ENCODE measurements around the gene ZNF773. TPM values are rescaled to one million over a fixed set of nuclear protein-coding genes. Genes with fewer than 3 reads are reported as not detected.
"Not testable (repeated sequence)": the region's sequence is repeated elsewhere in the genome, so short reads cannot be mapped to it uniquely, and the experiment has no call there.

The ZNF773 gene
- total and polyA plus RNA-seq, 3 experiments from 2014 or later = 7.6 to 14.5 (median 8.1) TPM

DNA sequence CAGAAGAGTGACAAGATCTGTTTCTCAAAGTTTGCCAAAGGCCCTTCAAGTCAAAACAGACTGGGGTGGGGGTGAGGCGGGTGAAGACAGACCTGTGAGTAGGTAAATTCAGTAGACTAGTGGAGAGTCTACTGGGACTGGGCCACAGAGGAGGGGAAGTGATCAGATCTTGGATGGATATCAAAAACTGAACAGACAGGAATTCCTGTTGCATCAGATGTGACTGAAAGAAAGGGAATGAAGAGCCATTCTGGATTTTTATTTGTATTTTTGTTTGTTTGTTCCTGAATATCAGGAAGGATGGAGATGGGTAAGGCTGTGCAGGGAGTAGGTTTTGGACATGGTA is 11.5 kb upstream of the ZNF773 start:
- Mint-ChIP-seq H3K36me3 (peaks cover 26 to 63% (median 46%) of the 10 kb centered on the region in 3 donors), H3K4me3 (peak overlapping the region; percentile 46 to 92 (median 73)), H3K9me3 (peaks cover 15 to 44% (median 30%) of the 10 kb centered on the region in 5 donors), H3K27me3 (peaks cover 7 to 13% of the 10 kb centered on the region in 2 donors), H3K4me1 (peaks cover 20 to 23% (median 22%) of the 10 kb centered on the region in 3 donors), H3K27ac (peak overlapping the region in 6 of 8 donors; percentile 6 to 81 (median 56))
- H3K27me3 ChIP-seq (ENCODE audit: insufficient read depth, low read length, poor library complexity, severe bottlenecking); POLR2A ChIA-PET; DNase-seq; H3K27ac ChIP-seq (ENCODE audit: low read depth, low read length); H3K9me3 ChIP-seq (ENCODE audit: low read length); H3K4me1 ChIP-seq (ENCODE audit: insufficient read depth, low read length); CTCF ChIA-PET: not testable (repeated sequence)
- peak overlapping the region; percentile 4 for H3K4me3 ChIP-seq (ENCODE audit: low read length)
- peaks cover 21% of the 10 kb centered on the region for H3K36me3 ChIP-seq (ENCODE audit: insufficient read depth, low read length)

GRCh38 chr19:57499332-57499679 is 432 bp upstream of the ZNF773 start:
- peak overlapping the region; percentile 51 to 93 (median 73) for H3K4me3 Mint-ChIP-seq
- Histone ChIP-seq H3K36me3 (ENCODE audit: insufficient read depth, low read length) (peaks cover 11% of the 10 kb centered on the region), H3K4me1 (ENCODE audit: insufficient read depth, low read length) (peaks cover 11% of the 10 kb centered on the region), H3K9me3 (ENCODE audit: low read length) (peaks cover 16% of the 10 kb centered on the region)
- H3K27me3 Mint-ChIP-seq; H3K27ac ChIP-seq (ENCODE audit: low read depth, low read length); DNase-seq; CTCF ChIA-PET; H3K27me3 ChIP-seq (ENCODE audit: insufficient read depth, low read length, poor library complexity, severe bottlenecking); H3K4me3 ChIP-seq (ENCODE audit: low read length): not testable (repeated sequence)
- POLR2A ChIA-PET = interaction anchor here (0.7 to 1.0 kb wide), 2 partner anchors 12 to 22 kb away, joined by 3 to 5 read pairs; partner anchors contain the start of genes ZNF419 and ZNF772
- H3K9me3 Mint-ChIP-seq = peaks cover 24 to 80% (median 64%) of the 10 kb centered on the region in 5 donors
- peaks cover 37 to 63% (median 49%) of the 10 kb centered on the region in 3 donors for H3K36me3 Mint-ChIP-seq
- H3K27ac Mint-ChIP-seq = peak overlapping the region; percentile 34 to 97 (median 84)
- peaks cover 29 to 35% (median 34%) of the 10 kb centered on the region in 3 donors for H3K4me1 Mint-ChIP-seq

DNA sequence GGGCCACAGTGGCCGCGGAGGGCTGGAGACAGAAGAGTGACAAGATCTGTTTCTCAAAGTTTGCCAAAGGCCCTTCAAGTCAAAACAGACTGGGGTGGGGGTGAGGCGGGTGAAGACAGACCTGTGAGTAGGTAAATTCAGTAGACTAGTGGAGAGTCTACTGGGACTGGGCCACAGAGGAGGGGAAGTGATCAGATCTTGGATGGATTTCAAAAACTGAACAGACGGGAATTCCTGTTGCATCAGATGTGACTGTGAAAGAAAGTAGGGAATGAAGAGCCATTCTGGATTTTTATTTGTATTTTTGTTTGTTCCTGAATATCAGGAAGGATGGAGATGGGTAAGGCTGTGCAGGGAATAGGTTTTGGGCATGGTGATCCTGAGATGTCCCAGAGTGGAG is 662 bp downstream of the ZNF773 start:
- H3K27ac Mint-ChIP-seq = peak overlapping the region; percentile 46 to 89 (median 84)
- not testable (repeated sequence) for H3K27ac ChIP-seq (ENCODE audit: low read depth, low read length)
- POLR2A ChIA-PET = interaction anchor here (1.0 kb wide), 1 partner anchor 13 kb away, joined by 5 read pairs; the partner anchor contains the start of gene ZNF419

GRCh38 chr19:57506163-57506562 is 6.4 kb downstream of the ZNF773 start:
- H3K4me3 Mint-ChIP-seq = no peak overlapping the region
- no peak overlapping the region for H3K27ac ChIP-seq (ENCODE audit: low read depth, low read length)
- H3K36me3 Mint-ChIP-seq = peaks cover 52 to 87% (median 85%) of the 10 kb centered on the region in 3 donors
- peak overlapping the region in 1 of 8 donors; percentile 78 for H3K27ac Mint-ChIP-seq
- H3K27me3 ChIP-seq (ENCODE audit: insufficient read depth, low read length, poor library complexity, severe bottlenecking) = no peaks in the 10 kb centered on the region
- DNase-seq = no peak
- H3K4me1 Mint-ChIP-seq = peaks cover 14 to 23% (median 18%) of the 10 kb centered on the region in 3 donors
- H3K9me3 Mint-ChIP-seq = peaks cover 35 to 91% (median 78%) of the 10 kb centered on the region in 5 donors
- CTCF ChIA-PET = no interaction called here
- peaks cover 39% of the 10 kb centered on the region for H3K9me3 ChIP-seq (ENCODE audit: low read length)
- H3K36me3 ChIP-seq (ENCODE audit: insufficient read depth, low read length) = peaks cover 38% of the 10 kb centered on the region
- H3K4me1 ChIP-seq (ENCODE audit: insufficient read depth, low read length) = peaks cover 3% of the 10 kb centered on the region
- POLR2A ChIA-PET = no interaction called here
- no peak overlapping the region for H3K4me3 ChIP-seq (ENCODE audit: low read length)
- no peaks in the 10 kb centered on the region for H3K27me3 Mint-ChIP-seq

More for the DNA sequence above, 662 bp downstream of the ZNF773 start:
- H3K27me3 ChIP-seq (ENCODE audit: insufficient read depth, low read length, poor library complexity, severe bottlenecking); DNase-seq; H3K27me3 Mint-ChIP-seq; CTCF ChIA-PET: not testable (repeated sequence)
- H3K9me3 ChIP-seq (ENCODE audit: low read length) = peaks cover 14% of the 10 kb centered on the region
- H3K36me3 Mint-ChIP-seq = peaks cover 36 to 63% (median 50%) of the 10 kb centered on the region in 3 donors
- peak overlapping the region; percentile 40 for H3K4me3 ChIP-seq (ENCODE audit: low read length)
- H3K4me1 ChIP-seq (ENCODE audit: insufficient read depth, low read length) = peaks cover 11% of the 10 kb centered on the region
- peak overlapping the region; percentile 51 to 93 (median 73) for H3K4me3 Mint-ChIP-seq
- peaks cover 15 to 81% (median 60%) of the 10 kb centered on the region in 5 donors for H3K9me3 Mint-ChIP-seq
- H3K36me3 ChIP-seq (ENCODE audit: insufficient read depth, low read length) = peaks cover 18% of the 10 kb centered on the region
- H3K4me1 Mint-ChIP-seq = peaks cover 29 to 36% (median 34%) of the 10 kb centered on the region in 3 donors

- peaks cover 54% of the 10 kb centered on the region for H3K9me3 ChIP-seq (ENCODE audit: low read length)
- H3K27me3 Mint-ChIP-seq = no peaks in the 10 kb centered on the region
- H3K36me3 Mint-ChIP-seq = peaks cover 36 to 84% (median 79%) of the 10 kb centered on the region in 3 donors
- ChIA-PET CTCF (no interaction called here), POLR2A (interaction anchor here (0.6 kb wide), 1 partner anchor 802 kb away, joined by 3 read pairs; no protein-coding TSS in a partner anchor)
- H3K9me3 Mint-ChIP-seq = peaks cover 58 to 92% (median 85%) of the 10 kb centered on the region in 5 donors
- H3K36me3 ChIP-seq (ENCODE audit: insufficient read depth, low read length) = peaks cover 18% of the 10 kb centered on the region
- no peak overlapping the region for H3K4me3 ChIP-seq (ENCODE audit: low read length)
- no peaks in the 10 kb centered on the region for H3K27me3 ChIP-seq (ENCODE audit: insufficient read depth, low read length, poor library complexity, severe bottlenecking)
- no peak for DNase-seq
- H3K4me1 Mint-ChIP-seq = no peaks in the 10 kb centered on the region
- no peak overlapping the region for H3K27ac ChIP-seq (ENCODE audit: low read depth, low read length)
- no peaks in the 10 kb centered on the region for H3K4me1 ChIP-seq (ENCODE audit: insufficient read depth, low read length)
- H3K27ac Mint-ChIP-seq = no peak overlapping the region
- no peak overlapping the region for H3K4me3 Mint-ChIP-seq
Measured at GRCh38 chr19:57511484-57511883, 11.7 kb downstream of the ZNF773 start.

GRCh38 chr19:57512845-57513244 is 13.1 kb downstream of the ZNF773 start:
- no peak overlapping the region for H3K27ac ChIP-seq (ENCODE audit: low read depth, low read length)
- H3K36me3 Mint-ChIP-seq = peaks cover 38 to 82% (median 76%) of the 10 kb centered on the region in 3 donors
- H3K4me3 Mint-ChIP-seq = no peak overlapping the region
- ChIA-PET CTCF (no interaction called here), POLR2A (no interaction called here)
- peaks cover 8% of the 10 kb centered on the region for H3K36me3 ChIP-seq (ENCODE audit: insufficient read depth, low read length)
- no peak overlapping the region for H3K27ac Mint-ChIP-seq
- H3K4me1 Mint-ChIP-seq = no peaks in the 10 kb centered on the region
- H3K27me3 Mint-ChIP-seq = no peaks in the 10 kb centered on the region
- peaks cover 42% of the 10 kb centered on the region for H3K9me3 ChIP-seq (ENCODE audit: low read length)
- H3K4me3 ChIP-seq (ENCODE audit: low read length) = no peak overlapping the region
- no peaks in the 10 kb centered on the region for H3K4me1 ChIP-seq (ENCODE audit: insufficient read depth, low read length)
- no peaks in the 10 kb centered on the region for H3K27me3 ChIP-seq (ENCODE audit: insufficient read depth, low read length, poor library complexity, severe bottlenecking)
- peaks cover 61 to 90% (median 84%) of the 10 kb centered on the region in 5 donors for H3K9me3 Mint-ChIP-seq
- DNase-seq = no peak

GRCh38 chr19:57515255-57515654 is 15.5 kb downstream of the ZNF773 start:
- H3K36me3 Mint-ChIP-seq = peaks cover 27 to 71% (median 57%) of the 10 kb centered on the region in 3 donors
- peaks cover 0 to 1% of the 10 kb centered on the region in 2 donors for H3K27me3 Mint-ChIP-seq
- H3K4me3 ChIP-seq (ENCODE audit: low read length) = no peak overlapping the region
- DNase-seq = no peak
- H3K4me1 ChIP-seq (ENCODE audit: insufficient read depth, low read length) = no peaks in the 10 kb centered on the region
- H3K4me1 Mint-ChIP-seq = no peaks in the 10 kb centered on the region
- H3K4me3 Mint-ChIP-seq = no peak overlapping the region
- ChIA-PET POLR2A (no interaction called here), CTCF (no interaction called here)
- H3K27ac Mint-ChIP-seq = no peak overlapping the region
- peaks cover 35% of the 10 kb centered on the region for H3K9me3 ChIP-seq (ENCODE audit: low read length)
- peaks cover 8% of the 10 kb centered on the region for H3K36me3 ChIP-seq (ENCODE audit: insufficient read depth, low read length)
- no peaks in the 10 kb centered on the region for H3K27me3 ChIP-seq (ENCODE audit: insufficient read depth, low read length, poor library complexity, severe bottlenecking)
- H3K27ac ChIP-seq (ENCODE audit: low read depth, low read length) = no peak overlapping the region
- peaks cover 46 to 87% (median 76%) of the 10 kb centered on the region in 5 donors for H3K9me3 Mint-ChIP-seq

DNA sequence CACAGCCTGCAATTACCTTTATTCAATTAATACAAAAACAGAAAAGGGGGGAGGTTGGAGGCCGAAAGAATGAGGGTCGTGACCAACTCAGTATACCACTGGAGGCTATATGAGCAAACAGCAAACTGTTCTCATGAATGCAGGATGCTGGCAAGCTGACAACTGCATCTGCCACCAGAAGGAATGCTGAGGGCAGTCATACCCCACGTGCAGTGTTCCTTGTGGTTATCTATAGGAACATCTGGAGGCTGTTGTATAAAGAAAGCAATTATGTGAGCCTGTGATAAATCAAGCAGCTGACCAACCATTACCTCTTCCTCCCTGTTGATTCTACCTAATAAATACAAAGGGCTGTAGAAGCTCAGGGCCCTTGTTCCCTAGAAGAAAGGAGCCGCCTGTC is 18.3 kb downstream of the ZNF773 start:
- H3K4me3 Mint-ChIP-seq; H3K4me1 ChIP-seq (ENCODE audit: insufficient read depth, low read length); DNase-seq; CTCF ChIA-PET; H3K36me3 ChIP-seq (ENCODE audit: insufficient read depth, low read length); H3K27ac ChIP-seq (ENCODE audit: low read depth, low read length); H3K4me1 Mint-ChIP-seq; H3K4me3 ChIP-seq (ENCODE audit: low read length); H3K27me3 Mint-ChIP-seq; H3K27me3 ChIP-seq (ENCODE audit: insufficient read depth, low read length, poor library complexity, severe bottlenecking); H3K27ac Mint-ChIP-seq; POLR2A ChIA-PET: not testable (repeated sequence)
- Mint-ChIP-seq H3K36me3 (peaks cover 20 to 62% (median 46%) of the 10 kb centered on the region in 3 donors), H3K9me3 (peaks cover 33 to 77% (median 67%) of the 10 kb centered on the region in 5 donors)
- H3K9me3 ChIP-seq (ENCODE audit: low read length) = peaks cover 26% of the 10 kb centered on the region

Measured in CD8-positive, alpha-beta memory T cell (primary cell).